ENCODE results near the gene MYCBPAP. TPM values are rescaled to one million over a fixed set of nuclear protein-coding genes. Genes with fewer than 3 reads are reported as not detected.

The MYCBPAP gene
- total and polyA plus RNA-seq, 7 experiments from 2014 or later = 0.59 to 9.0 (median 5.1) TPM; not detected in 1

DNA sequence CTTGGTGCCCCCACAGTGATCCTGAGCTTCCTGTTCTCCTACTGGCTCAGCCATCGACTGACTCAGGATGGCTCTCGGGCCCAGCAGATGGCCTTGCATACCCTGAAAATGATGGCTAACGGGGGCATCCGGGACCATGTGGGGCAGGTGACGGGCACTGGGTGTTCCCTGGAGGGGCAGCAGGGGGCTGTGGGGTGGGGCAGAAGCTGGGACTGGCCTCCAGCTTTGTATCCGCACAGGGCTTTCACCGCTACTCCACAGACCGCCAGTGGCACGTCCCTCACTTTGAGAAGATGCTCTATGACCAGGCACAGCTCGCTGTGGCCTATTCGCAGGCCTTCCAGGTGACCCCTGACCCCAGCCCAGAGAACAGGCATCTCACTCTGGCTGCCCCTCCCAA is 41.7 kb downstream of the MYCBPAP start:
- intact Hi-C loops (cut with micrococcal nuclease) = loop anchor here in 1 of 2 donors (5.0 to 10.0 kb wide), 2 partner anchors 232 to 605 kb away; partner anchors contain the start of gene NME1
- H3K4me1 Mint-ChIP-seq = peaks cover 0 to 13% (median 8%) of the 10 kb centered on the region in 7 donors
- H3K27ac Mint-ChIP-seq = no peak overlapping the region

DNA sequence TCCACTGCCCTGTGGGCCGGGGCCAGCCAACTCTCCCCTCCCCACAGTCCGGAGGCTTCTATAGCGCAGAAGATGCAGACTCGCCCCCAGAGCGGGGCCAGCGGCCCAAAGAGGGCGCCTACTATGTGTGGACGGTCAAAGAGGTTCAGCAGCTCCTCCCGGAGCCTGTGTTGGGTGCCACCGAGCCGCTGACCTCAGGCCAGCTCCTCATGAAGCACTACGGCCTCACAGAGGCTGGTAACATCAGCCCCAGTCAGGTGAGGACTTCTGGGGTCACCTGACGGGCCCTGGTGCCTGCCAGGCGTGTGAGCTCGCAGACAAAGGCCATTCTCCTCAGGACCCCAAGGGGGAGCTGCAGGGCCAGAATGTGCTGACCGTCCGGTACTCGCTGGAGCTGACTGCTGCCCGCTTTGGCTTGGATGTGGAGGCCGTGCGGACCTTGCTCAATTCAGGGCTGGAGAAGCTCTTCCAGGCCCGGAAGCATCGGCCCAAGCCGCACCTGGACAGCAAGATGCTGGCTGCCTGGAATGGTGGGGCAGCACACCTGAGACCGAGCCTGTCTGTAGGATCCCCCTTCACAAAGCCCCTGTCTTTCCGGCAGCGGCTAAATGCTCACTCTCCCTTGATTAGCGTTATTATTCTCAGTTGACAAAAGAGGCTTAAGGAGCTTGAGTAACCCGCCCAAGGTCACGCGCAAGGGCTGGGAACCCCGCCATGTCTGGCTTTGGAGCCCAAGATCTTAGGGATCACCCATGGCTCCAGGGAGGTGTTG is 42.6 kb downstream of the MYCBPAP start:
- Histone ChIP-seq H3K36me3 (ENCODE audit: control insufficient read depth in 2 of 3, insufficient read depth in 3 of 3, low read length in 3 of 3) (no peaks in the 10 kb centered on the region), H3K4me3 (ENCODE audit: low read length) (no peak overlapping the region), H3K4me1 (ENCODE audit: control insufficient read depth in 2 of 2, insufficient read depth in 2 of 2, low read length in 2 of 2) (peaks cover 4 to 6% of the 10 kb centered on the region in 2 donors), H3K27me3 (ENCODE audit: control insufficient read depth in 2 of 2, insufficient read depth in 2 of 2, low read length in 2 of 2) (no peaks in the 10 kb centered on the region), H3K9me3 (ENCODE audit: control insufficient read depth in 2 of 3, low read length in 3 of 3) (no peaks in the 10 kb centered on the region), H3K27ac (ENCODE audit: low read depth, low read length) (no peak overlapping the region)
- intact Hi-C loops (cut with micrococcal nuclease) = no loop called here
- Mint-ChIP-seq H3K36me3 (peaks cover 0 to 2% (median 0%) of the 10 kb centered on the region in 5 donors), H3K27ac (peak overlapping the region in 1 of 9 donors; percentile 36), H3K27me3 (peaks cover 0 to 7% (median 0%) of the 10 kb centered on the region in 5 donors), H3K4me3 (no peak overlapping the region), H3K4me1 (peaks cover 0 to 11% (median 8%) of the 10 kb centered on the region in 7 donors), H3K9me3 (no peaks in the 10 kb centered on the region)
- ATAC-seq = no peak
- no peak for DNase-seq
- ChIA-PET CTCF (interaction anchor here (1.0 to 1.1 kb wide), 2 partner anchors 75 to 77 kb away, joined by 3 to 4 read pairs; no protein-coding TSS in a partner anchor), POLR2A (interaction anchor here (1.3 kb wide), 1 partner anchor 9 kb away, joined by 3 read pairs; the partner anchor contains the start of gene CACNA1G)

More for the DNA sequence above, 41.7 kb downstream of the MYCBPAP start:
- Mint-ChIP-seq H3K4me3 (no peak overlapping the region), H3K36me3 (peaks cover 0 to 2% (median 0%) of the 10 kb centered on the region in 5 donors), H3K9me3 (no peaks in the 10 kb centered on the region), H3K27me3 (peaks cover 0 to 11% (median 0%) of the 10 kb centered on the region in 5 donors)
- Histone ChIP-seq H3K9me3 (ENCODE audit: control insufficient read depth in 2 of 3, low read length in 3 of 3) (no peaks in the 10 kb centered on the region), H3K27me3 (ENCODE audit: control insufficient read depth in 2 of 2, insufficient read depth in 2 of 2, low read length in 2 of 2) (no peaks in the 10 kb centered on the region), H3K36me3 (ENCODE audit: control insufficient read depth in 2 of 3, insufficient read depth in 3 of 3, low read length in 3 of 3) (no peaks in the 10 kb centered on the region), H3K27ac (ENCODE audit: low read depth, low read length) (no peak overlapping the region), H3K4me3 (ENCODE audit: low read length) (no peak overlapping the region), H3K4me1 (ENCODE audit: control insufficient read depth in 2 of 2, insufficient read depth in 2 of 2, low read length in 2 of 2) (peaks cover 4 to 6% of the 10 kb centered on the region in 2 donors)
- DNase-seq (no peak), ATAC-seq (no peak)
- POLR2A ChIA-PET = interaction anchor here (1.3 kb wide), 1 partner anchor 10 kb away, joined by 3 read pairs; the partner anchor contains the start of gene CACNA1G
- CTCF ChIA-PET = interaction anchor here (1.0 kb wide), 1 partner anchor 77 kb away, joined by 3 read pairs; no protein-coding TSS in a partner anchor

DNA sequence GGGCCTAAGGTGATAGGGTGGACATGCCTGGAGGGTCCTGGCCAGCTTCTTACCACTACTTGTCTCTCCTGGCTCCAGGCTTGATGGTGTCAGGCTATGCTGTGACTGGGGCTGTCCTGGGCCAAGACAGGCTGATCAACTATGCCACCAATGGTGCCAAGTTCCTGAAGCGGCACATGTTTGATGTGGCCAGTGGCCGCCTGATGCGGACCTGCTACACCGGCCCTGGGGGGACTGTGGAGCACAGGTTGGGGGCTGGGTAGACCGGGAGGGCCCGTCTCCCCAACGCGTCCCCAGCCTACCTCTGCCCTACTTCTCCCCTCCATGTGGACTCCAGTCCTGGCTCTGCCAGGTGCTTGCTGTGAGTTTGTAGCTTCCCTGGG is 43.2 kb downstream of the MYCBPAP start:
- no peaks in the 10 kb centered on the region for H3K36me3 ChIP-seq (ENCODE audit: control insufficient read depth in 2 of 3, insufficient read depth in 3 of 3, low read length in 3 of 3)
- ATAC-seq (no peak), DNase-seq (no peak)
- Mint-ChIP-seq H3K4me3 (no peak overlapping the region), H3K9me3 (no peaks in the 10 kb centered on the region), H3K27me3 (peaks cover 0 to 7% (median 0%) of the 10 kb centered on the region in 5 donors), H3K27ac (no peak overlapping the region), H3K36me3 (peaks cover 0 to 2% (median 0%) of the 10 kb centered on the region in 5 donors), H3K4me1 (peaks cover 0 to 9% (median 7%) of the 10 kb centered on the region in 7 donors)
- intact Hi-C loops (cut with micrococcal nuclease) = no loop called here
- ChIA-PET POLR2A (no interaction called here), CTCF (interaction anchor here (1.1 kb wide), 1 partner anchor 74 kb away, joined by 4 read pairs; no protein-coding TSS in a partner anchor)
- H3K27me3 ChIP-seq (ENCODE audit: control insufficient read depth in 2 of 2, insufficient read depth in 2 of 2, low read length in 2 of 2) = no peaks in the 10 kb centered on the region
- H3K27ac ChIP-seq (ENCODE audit: low read depth, low read length) = no peak overlapping the region
- H3K4me3 ChIP-seq (ENCODE audit: low read length) = no peak overlapping the region
- no peaks in the 10 kb centered on the region for H3K9me3 ChIP-seq (ENCODE audit: control insufficient read depth in 2 of 3, low read length in 3 of 3)
- peaks cover 4% of the 10 kb centered on the region in 2 donors for H3K4me1 ChIP-seq (ENCODE audit: control insufficient read depth in 2 of 2, insufficient read depth in 2 of 2, low read length in 2 of 2)

DNA sequence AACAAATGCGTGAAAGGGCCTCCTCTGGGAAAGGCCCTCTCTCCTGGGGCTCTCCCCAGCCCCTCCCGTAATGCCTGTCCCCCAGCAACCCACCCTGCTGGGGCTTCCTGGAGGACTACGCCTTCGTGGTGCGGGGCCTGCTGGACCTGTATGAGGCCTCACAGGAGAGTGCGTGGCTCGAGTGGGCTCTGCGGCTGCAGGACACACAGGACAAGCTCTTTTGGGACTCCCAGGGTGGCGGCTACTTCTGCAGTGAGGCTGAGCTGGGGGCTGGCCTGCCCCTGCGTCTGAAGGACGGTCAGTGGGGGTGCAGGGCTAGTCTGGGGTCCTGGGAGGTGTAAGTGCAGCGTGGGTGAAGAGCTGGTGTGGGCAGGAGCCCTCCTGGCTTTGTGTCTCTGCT is 43.6 kb downstream of the MYCBPAP start:
- no peaks in the 10 kb centered on the region for H3K36me3 ChIP-seq (ENCODE audit: control insufficient read depth in 2 of 3, insufficient read depth in 3 of 3, low read length in 3 of 3)
- peak overlapping the region in 1 of 9 donors; percentile 42 for H3K27ac Mint-ChIP-seq
- peaks cover 0 to 2% (median 0%) of the 10 kb centered on the region in 5 donors for H3K36me3 Mint-ChIP-seq
- no peak for ATAC-seq
- ChIA-PET POLR2A (no interaction called here), CTCF (no interaction called here)
- H3K9me3 Mint-ChIP-seq = no peaks in the 10 kb centered on the region
- intact Hi-C loops (cut with micrococcal nuclease) = no loop called here
- peaks cover 0 to 4% of the 10 kb centered on the region in 2 donors for H3K4me1 ChIP-seq (ENCODE audit: control insufficient read depth in 2 of 2, insufficient read depth in 2 of 2, low read length in 2 of 2)
- no peak overlapping the region for H3K4me3 Mint-ChIP-seq
- DNase-seq = no peak
- no peak overlapping the region for H3K27ac ChIP-seq (ENCODE audit: low read depth, low read length)
- no peak overlapping the region for H3K4me3 ChIP-seq (ENCODE audit: low read length)
- peaks cover 0 to 5% (median 4%) of the 10 kb centered on the region in 7 donors for H3K4me1 Mint-ChIP-seq
- H3K27me3 Mint-ChIP-seq = peaks cover 0 to 7% (median 0%) of the 10 kb centered on the region in 5 donors
- H3K27me3 ChIP-seq (ENCODE audit: control insufficient read depth in 2 of 2, insufficient read depth in 2 of 2, low read length in 2 of 2) = no peaks in the 10 kb centered on the region
- no peaks in the 10 kb centered on the region for H3K9me3 ChIP-seq (ENCODE audit: control insufficient read depth in 2 of 3, low read length in 3 of 3)

DNA sequence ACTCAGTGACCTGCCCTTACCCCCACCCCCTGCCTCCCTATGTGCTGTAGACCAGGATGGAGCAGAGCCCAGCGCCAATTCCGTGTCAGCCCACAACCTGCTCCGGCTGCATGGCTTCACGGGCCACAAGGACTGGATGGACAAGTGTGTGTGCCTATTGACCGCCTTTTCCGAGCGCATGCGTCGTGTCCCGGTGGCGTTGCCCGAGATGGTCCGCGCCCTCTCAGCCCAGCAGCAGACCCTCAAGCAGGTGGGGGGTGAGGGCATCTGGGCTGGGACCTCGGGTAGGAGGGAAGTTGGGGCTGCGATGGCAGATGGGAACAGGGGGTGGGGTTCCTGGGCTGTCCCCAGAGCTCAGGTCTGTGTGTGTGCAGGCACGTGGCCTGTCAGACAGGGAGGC is 46.0 kb downstream of the MYCBPAP start:
- peaks cover 0 to 11% (median 5%) of the 10 kb centered on the region in 7 donors for H3K4me1 Mint-ChIP-seq
- H3K9me3 Mint-ChIP-seq = no peaks in the 10 kb centered on the region
- H3K27me3 Mint-ChIP-seq = peaks cover 14 to 27% (median 15%) of the 10 kb centered on the region in 5 donors
- DNase-seq (no peak), ATAC-seq (no peak)
- Histone ChIP-seq H3K4me1 (ENCODE audit: control insufficient read depth in 2 of 2, insufficient read depth in 2 of 2, low read length in 2 of 2) (peaks cover 5% of the 10 kb centered on the region in 2 donors), H3K27me3 (ENCODE audit: control insufficient read depth in 2 of 2, insufficient read depth in 2 of 2, low read length in 2 of 2) (peaks cover 3 to 10% of the 10 kb centered on the region in 2 donors), H3K9me3 (ENCODE audit: control insufficient read depth in 2 of 3, low read length in 3 of 3) (no peaks in the 10 kb centered on the region), H3K36me3 (ENCODE audit: control insufficient read depth in 2 of 3, insufficient read depth in 3 of 3, low read length in 3 of 3) (no peaks in the 10 kb centered on the region), H3K27ac (ENCODE audit: low read depth, low read length) (no peak overlapping the region), H3K4me3 (ENCODE audit: low read length) (no peak overlapping the region)
- intact Hi-C loops (cut with micrococcal nuclease) = no loop called here
- H3K36me3 Mint-ChIP-seq = peaks cover 0 to 2% (median 0%) of the 10 kb centered on the region in 5 donors
- ChIA-PET POLR2A (no interaction called here), CTCF (no interaction called here)
- no peak overlapping the region for H3K27ac Mint-ChIP-seq
- H3K4me3 Mint-ChIP-seq = no peak overlapping the region

DNA sequence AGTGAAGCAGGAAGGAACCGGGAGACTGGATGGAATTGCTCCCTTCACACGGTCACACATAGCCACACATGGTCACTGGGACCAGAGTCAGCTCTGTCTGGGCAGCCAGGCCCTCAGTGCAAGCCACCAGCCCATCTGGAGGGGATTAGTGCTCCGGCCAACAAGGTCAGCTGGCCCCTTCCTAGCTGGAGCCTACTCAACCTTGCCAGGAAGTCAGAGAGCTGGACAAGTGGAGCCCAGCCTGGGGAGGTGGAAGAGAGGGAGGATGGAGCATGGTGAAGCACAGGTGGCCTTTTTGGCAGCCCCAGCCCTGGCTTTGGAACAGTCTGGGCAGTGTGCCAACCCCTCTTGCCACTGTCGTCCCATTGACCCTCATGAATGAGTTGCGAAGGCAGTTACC is 48.6 kb downstream of the MYCBPAP start:
- Mint-ChIP-seq H3K9me3 (no peaks in the 10 kb centered on the region), H3K36me3 (no peaks in the 10 kb centered on the region), H3K27ac (no peak overlapping the region), H3K4me3 (no peak overlapping the region), H3K27me3 (peaks cover 14 to 40% (median 21%) of the 10 kb centered on the region in 5 donors), H3K4me1 (peaks cover 5 to 22% (median 12%) of the 10 kb centered on the region in 7 donors)
- no peak overlapping the region for H3K27ac ChIP-seq (ENCODE audit: low read depth, low read length)
- H3K4me3 ChIP-seq (ENCODE audit: low read length) = no peak overlapping the region
- intact Hi-C loops (cut with micrococcal nuclease) = no loop called here
- no peaks in the 10 kb centered on the region for H3K9me3 ChIP-seq (ENCODE audit: control insufficient read depth in 2 of 3, low read length in 3 of 3)
- no peaks in the 10 kb centered on the region for H3K36me3 ChIP-seq (ENCODE audit: control insufficient read depth in 2 of 3, insufficient read depth in 3 of 3, low read length in 3 of 3)
- H3K27me3 ChIP-seq (ENCODE audit: control insufficient read depth in 2 of 2, insufficient read depth in 2 of 2, low read length in 2 of 2) = peaks cover 11 to 15% of the 10 kb centered on the region in 2 donors
- DNase-seq (no peak), ATAC-seq (no peak)
- CTCF ChIA-PET = no interaction called here
- POLR2A ChIA-PET = no interaction called here
- H3K4me1 ChIP-seq (ENCODE audit: control insufficient read depth in 2 of 2, insufficient read depth in 2 of 2, low read length in 2 of 2) = peaks cover 15 to 20% of the 10 kb centered on the region in 2 donors
